ENCODE results near the gene MAP2K4.
"Not testable (repeated sequence)": the region's sequence is repeated elsewhere in the genome, so short reads cannot be mapped to it uniquely, and the experiment has no call there.

The MAP2K4 gene

DNA sequence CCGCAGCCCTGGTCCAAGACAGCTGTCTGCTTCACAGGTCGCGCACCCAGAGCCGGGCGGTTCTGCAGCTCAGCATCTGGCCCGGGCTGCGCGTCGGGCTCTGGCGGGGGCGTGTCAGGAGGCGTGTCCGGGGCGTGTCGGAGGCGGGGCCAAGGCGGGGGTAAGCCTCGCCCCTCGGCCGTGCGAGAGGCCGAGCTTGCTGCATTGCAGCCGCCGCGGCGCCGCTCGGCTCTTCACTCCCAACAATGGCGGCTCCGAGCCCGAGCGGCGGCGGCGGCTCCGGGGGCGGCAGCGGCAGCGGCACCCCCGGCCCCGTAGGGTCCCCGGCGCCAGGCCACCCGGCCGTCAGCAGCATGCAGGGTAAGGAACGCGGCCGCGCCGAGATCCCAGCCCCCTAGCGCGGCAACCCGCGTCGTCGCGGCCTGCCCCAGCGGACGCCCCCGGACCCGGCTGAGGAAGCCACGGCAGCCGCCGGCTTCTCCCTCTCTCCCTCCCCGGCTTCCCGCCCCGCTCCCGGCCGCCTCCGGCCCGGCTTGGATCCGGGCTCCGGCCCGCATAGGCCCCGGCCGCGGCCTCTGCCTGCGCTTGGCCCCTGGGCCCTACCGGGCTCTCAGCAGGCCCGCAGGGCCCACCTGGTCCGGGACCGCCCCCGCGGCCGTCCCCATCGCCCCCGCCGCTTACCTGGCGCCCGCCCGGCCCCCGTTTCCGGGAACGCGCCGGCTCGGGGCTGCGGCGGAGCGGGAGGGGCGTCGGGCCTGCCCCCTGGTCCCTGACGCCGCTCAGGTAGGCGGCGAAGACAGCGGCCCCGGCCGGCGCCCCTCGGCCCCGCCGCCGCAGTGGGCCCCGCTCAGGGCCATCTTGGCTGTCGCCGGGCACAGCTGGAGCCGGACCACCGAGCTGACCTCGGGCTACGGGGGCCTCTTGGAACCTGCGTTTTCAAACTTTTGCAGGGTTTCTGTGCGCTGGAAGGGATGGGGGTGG, at the start of gene MAP2K4:
MAP2K4 (plus strand) TSS at position 236 of the 981 bp plus-strand sequence; CDS start at position 246, 10 bp downstream.
- no peak for DNase-seq

DNA sequence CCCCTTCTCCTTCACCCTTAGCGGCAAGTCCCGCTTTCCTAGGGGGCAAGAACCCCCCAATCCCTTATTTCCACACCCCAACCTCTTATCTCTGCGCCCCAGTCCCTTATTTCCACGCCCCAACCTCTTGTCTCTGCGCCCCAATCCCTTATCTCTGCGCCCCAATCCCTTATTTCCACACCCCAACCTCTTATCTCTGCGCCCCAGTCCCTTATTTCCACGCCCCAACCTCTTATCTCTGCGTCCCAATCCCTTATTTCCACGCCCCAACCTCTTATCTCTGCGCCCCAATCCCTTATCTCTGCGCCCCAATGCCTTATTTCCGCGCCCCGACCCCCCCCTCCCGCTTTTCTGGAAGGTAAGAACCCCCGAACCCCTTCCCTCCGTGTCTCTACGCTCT, 47.9 kb upstream of the MAP2K4 start:
- not testable (repeated sequence) for DNase-seq

DNA sequence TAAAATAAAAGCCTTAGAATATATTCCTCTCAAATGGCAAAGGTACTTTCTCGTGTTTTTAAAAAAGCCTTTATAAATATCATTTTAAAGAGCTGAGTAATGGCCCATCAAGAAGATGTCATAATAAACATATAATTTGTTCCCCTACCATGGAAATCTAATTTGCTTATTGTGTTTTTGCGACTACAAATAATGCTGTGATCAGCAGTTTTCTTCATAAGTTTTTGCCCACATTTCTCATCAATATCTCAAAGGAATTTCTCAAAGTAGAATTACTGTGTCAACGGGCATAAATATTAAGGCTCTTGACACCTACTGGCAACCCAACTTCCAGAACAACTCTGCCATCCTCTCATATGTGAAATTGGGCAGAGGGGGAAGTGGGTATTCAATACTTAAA, 40.9 kb upstream of the MAP2K4 start:
- no peak for DNase-seq

DNA sequence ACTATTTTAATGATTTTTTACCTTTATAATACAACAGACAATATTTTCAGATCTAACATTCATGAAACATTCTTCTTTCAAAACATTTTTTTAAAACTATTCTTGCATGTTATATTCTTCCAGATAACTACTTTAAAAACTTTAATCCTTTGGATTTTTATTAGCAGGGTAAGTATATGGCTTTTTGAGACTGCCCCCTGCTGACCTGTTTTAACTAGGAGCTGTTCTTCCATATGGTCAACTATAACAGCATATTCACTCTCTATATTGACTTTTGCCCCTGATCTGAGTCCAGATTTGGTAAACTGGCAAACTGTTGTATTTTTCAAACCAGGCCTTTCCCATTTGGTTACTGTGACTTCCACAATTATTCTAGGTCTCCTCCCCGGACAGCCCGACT, 39.9 kb upstream of the MAP2K4 start:
- no peak for DNase-seq

DNA sequence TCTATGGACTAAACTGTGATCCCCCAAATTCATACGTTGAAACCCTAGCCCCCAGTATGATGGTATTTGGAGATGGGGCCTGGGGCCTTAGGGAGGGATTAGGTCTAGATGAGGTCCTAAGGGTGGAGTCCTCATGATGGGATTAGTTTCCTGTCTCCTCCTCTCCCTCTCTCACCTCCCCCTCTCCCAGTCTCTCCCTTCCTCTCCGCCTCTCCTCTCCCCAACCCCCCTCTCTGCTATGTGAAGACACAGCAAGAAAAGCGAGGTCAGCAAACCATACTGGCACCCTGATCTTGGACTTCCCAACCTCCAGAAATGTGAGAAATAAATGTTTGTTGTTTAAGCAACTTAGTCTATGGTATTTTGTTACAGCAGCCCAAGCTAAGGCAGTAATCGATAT, 38.8 kb upstream of the MAP2K4 start:
- DNase-seq: no peak

DNA sequence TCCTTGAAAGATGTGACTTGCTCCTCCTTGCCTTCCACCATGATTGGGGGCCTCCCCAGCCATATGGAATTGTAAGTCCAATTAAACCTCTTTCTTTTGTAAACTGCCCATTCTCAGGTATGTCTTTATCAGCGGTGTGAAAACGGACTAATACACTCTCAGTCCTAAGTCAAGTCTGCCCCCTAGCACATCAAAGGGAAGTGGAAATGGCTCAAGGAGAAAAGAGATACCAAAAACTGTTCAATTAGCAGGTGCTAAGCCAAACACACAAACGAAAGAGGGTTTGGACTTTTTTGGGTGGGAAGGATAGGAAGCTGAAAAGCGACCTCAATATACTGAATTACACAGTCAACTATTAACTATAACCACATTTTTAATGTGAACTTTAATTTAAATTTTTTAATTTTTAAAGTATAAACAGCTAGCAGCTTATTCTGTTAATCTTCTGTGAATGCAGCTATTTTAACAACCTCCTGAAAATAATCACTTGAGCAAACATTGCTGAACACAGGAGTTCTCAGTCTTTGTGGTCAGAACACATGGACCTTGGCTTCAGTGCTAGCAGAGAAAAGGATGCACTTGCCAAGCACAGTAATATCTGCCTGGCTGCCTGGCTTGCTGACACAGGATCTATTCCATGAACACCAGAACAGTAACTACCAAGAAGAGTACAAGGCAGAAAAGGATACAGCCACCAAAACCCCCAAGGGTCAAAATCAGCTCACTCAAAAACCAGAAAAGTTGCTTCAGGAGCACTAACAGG, 34.3 kb upstream of the MAP2K4 start:
- DNase-seq: no peak

DNA sequence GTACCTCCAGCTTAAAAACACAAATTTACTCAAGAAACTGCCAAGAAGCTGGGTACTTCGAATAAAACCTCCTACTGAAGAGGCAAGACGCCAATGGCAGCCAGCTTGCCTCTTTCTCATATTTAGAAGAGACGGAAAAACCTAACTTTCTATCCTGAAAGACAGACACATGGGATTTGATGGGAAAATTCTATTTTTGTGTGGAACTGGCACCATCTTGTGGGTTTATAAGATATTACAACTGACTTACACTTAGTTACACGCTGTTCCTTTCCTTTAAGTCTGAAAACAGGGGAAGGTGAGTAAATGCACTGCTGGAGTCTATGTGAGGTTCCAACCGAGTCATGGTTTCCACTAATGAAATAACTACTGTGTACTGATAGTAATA, 33.7 kb upstream of the MAP2K4 start:
- no peak for DNase-seq

DNA sequence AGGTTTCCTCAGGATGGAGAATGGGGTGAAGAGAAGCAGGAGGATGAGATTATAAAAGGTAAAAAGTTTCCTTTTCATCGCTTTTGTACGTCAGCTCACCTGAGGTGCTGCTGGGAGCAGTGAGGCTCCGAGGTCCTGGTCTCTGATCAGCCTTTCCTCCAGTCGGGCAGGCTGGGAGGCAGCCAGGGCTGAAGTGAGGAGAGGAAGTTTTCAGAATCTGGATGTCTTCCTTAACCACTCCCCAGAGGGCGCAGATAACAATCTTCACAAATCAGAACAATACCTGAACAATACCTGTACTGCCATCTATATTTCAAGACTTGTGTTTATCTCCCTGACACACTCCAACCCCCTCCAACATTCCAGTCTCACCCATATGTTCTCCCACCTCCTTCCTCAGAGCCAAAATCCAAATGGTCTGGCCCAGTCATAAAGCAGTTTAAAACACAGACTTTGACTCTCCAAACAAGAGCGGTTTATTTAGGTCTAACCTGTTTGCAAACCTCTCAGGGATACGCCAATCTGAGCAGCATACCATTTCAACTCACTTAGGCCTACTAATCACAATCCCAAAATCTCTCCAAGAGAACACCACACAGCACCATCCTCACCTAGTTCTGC, 30.2 kb upstream of the MAP2K4 start:
- DNase-seq: no peak

DNA sequence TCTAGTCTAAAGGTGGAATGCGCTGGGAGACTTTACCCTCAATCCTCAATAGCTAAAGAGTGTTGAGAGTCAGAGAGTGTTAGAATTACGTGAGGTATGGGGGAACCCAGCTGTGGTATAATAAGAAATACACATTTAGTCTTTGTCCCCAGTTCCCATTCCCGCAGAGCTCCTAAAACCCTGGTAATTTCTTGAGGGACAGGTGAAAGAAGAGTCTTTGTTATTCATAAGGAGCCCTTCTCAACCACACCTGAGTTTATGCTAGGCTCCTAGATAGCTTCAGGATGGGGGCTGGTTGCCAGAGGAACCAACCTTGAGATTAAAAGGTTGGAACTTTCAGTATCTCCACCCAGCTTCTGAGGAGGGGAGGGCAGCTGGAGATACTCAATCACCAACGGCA, 29.2 kb upstream of the MAP2K4 start:
- no peak for DNase-seq

DNA sequence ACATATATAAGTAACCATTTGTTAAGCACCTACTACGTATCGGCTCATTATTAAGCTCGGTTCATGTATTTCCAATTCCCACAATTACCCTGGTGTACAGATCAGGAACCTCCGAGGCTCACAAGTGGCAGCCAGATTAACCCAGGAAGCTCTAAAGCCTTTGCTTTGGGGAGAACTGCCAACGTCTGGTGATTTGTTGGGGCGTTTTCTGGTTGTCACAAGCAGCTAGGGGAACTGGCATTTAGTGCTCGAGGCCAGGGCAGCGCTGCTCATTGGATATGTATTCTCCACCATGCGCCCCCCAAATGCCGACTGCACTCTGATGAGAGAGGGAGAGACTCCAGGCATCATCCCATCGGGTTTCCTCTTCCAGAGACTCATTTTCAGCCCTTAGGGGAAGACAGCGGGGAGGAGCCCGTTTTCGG, 23.9 kb upstream of the MAP2K4 start:
- DNase-seq: no peak

DNA sequence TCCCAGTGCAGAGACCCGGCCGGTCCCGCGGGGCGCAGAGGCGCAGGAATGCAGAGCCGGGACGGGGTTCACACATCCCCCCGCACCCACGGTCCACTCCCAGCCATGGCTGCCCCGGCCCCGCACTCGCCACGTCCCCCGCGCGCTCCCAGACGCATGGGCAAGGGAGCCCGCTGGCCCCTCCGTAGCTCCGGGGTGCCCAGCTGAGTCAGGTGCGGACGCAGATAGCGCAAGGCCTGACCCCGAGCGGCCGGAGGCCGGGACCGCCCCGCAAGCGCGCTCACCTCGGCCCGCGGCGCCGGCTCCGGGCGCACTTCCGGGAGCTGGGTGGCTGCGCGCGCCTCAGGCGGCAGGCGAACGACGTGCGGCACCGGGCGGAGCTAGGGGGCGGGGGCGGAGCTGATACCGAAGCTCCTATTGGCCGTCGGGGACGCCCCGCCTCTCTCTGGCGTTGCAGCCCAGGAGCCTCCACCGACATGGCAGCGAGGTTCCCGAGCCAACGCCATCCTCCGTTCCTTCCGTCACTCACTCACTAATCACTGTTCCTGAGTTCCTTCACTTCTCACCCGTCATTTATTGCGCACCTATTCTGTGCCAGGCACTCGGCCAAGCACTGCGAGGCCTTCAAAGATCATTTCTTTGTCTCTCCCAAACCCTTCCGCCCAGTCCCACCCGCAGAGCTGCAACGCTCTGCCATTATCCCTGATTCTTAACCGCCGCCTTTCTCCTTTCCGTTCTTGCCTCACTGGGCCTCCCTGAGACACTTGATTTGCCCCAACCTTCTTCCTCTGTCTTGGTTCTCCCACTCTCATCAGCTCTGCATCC, 23.3 kb upstream of the MAP2K4 start, which contains the start of gene ZNF18:
ZNF18 (minus strand) TSS at position 329 of the 825 bp plus-strand sequence. CDS start 4,646 bp downstream, outside the sequence.
- peak; percentile 29 for DNase-seq

DNA sequence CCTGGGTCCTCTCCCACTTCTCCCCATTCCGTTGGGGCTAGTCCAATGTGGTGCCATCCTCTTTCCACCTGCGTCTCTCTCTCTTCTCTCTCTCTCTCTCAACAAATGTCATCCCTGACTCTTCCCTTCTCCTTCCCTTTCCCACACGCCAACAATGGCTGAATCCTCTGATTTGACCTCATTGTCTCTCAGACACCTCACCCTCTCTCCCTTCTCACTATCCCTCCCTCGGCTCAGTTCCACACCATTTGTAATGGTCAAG, 22.8 kb upstream of the MAP2K4 start:
- DNase-seq: no peak

DNA sequence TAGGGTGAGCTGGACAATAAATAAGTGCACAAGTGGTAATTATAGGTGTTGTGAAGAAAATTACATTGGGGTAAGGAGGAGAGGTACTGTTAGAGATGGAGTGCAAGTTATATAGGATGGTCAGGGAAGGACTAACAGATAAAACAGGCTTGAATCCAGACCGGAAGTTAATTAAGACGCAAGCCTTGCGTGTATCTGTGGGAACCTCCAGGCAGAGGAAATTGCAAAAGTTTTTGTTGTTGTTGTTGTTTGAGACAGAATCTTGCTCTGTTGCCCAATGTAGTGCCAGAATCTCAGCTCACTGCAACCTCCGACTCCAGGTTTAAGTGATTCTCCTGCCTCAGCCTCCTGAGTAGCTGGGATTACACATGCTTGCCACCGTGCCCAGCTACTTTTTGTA, 21.0 kb upstream of the MAP2K4 start:
- no peak for DNase-seq

DNA sequence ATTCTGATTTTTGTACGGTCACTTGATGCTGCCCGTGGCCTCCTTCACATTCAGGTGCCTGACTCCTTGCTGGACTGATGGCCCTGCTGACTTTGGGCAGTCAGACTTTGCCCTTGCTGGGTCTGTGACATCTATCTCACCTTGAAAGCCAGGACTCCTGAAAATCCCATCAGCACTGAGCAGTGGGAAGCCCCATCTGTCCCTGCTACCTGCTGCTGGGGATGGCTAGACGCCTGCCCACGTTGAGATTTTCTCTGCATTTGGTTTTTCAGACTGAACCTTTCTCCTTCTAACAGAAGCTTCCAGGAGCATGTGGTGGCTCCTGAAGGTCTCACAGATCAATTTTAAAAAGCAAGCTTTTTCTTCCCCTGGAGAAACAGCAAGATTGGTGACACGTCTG, 13.2 kb upstream of the MAP2K4 start:
- DNase-seq: no peak

DNA sequence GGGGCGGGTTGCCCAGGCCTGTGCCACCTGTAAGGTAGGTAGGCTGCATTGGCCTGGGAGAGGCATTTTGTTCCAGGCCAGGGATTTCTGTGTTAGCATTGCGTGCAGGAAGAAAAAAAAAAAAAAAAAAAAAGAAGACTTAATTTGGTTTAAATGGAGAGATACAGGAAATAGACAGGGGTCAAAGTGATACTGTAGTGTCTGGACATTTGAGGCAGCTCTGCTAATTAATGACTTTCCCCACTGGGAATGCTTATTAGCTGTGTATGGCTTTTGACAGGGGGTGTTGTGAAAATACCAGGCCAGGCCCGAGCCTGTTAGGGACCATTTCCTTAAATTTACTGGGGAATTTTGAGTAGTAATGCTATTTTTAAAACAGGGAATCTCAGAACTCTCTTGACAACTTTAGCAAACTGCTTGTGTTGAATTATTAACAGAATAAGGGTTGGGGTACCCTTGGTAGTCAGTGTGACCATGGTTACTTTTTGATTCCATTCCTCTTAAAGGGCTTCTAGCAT, 1.0 kb downstream of the MAP2K4 start:
- DNase-seq: no peak

DNA sequence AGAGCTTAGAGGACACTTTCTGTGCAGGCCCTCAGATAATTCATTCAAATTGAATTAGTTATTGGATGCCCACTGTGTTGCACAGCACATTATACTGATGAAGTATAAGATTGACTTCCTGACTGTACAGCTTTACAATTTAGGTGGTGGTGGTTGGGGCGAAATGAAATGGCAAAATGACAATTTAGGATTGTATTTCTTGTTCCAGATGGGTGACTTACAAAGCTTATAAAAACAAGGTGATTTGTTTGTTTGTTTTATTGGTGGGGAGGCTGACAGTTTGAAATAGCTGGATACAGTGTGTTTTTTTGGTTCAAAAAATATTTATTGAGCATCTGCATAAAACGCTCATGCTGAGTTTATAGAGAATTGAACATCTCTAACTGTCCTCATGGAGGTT, 1.6 kb downstream of the MAP2K4 start:
- no peak for DNase-seq

DNA sequence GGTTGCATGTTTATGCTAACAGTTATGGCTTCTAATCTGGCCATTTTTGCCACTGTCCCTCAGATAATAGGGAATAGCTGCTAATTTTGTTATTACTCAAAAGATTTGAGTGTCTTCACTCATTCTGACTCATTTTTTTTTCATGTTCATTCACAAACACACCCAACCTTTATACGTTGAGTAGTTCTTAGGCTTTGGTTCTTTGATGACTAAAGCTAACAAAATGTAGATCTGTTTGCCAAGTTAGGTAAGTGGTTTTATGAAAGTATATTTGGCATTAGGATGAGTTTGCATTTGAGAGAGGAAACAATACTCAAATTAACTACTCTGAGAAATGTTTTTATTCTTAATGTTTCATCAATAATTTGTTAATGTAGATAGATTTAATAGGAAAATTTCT, 3.6 kb downstream of the MAP2K4 start:
- DNase-seq: no peak

DNA sequence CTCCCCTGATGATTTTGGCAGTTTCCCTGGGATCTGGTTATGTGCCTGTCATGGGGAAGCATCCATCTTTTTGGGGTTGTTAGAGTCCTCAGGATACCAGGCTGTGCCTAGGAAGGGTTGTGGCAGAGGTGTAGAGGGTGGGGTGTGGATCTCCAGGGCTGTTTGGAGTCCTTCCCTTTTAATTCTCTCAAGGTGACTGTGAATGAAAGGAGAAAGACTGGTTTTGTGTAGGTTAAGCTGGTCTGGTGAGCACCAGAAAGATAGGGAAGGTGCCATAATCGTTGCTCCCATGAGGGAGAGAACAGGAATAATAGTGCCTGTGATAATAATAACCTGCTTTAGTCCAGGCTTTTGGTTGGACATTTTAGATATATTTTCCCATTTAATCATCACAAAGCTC, 7.0 kb downstream of the MAP2K4 start:
- no peak for DNase-seq

DNA sequence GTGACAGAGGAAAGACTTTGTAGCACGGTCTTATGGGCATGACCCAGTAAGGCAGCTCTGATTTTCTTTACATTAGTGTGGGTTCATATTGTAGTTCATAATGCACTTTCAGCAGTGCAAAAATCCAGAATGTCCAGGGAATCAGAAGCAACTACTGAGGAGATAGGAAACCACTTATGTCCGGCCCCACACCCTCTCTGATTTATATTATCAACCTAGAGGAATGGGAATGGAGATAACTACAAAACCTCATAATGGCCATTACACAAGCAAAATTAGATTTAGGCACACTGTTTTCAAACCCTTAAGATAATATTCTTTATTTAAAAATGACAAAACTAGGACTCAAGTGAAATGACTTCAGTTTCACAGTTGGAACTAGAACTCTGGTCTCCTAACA, 7.9 kb downstream of the MAP2K4 start:
- DNase-seq: no peak

DNA sequence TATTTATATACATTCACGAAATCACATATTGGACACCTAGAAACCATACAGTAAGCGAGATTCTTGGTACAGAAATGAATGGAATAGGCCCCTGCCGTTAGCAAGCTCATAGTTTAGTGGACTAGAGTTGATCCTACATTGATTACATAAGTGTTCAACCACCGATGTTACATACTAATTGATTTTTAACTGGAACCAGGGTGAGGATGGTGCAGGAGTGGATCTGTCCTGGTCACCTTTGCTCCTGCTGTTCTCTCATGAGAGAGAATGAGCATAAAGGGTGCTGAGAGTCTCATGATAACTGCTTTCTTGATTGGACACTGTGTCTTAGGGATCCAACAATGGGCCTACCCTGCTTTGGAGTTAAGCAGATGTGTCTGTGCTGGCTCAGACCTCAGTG, 13.9 kb downstream of the MAP2K4 start:
- no peak for DNase-seq

DNA sequence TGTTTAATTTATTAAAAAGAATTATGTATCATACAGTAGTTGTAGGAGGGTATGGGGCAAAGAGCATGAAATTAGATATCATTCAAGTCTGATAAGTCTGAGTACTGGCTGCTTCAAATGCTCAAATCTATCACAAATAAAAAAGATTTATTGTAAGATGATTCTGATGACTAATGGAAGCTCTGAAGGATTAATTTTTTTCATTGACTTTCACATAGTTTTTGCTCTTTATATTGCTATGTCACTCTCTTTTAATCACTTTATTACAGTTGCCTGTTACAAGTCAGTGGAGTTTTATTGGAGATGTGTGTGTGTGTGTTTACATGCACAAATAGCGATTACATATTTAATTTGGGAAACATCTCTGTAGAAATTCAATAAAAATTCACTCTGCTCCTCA, 15.0 kb downstream of the MAP2K4 start:
- DNase-seq: no peak

DNA sequence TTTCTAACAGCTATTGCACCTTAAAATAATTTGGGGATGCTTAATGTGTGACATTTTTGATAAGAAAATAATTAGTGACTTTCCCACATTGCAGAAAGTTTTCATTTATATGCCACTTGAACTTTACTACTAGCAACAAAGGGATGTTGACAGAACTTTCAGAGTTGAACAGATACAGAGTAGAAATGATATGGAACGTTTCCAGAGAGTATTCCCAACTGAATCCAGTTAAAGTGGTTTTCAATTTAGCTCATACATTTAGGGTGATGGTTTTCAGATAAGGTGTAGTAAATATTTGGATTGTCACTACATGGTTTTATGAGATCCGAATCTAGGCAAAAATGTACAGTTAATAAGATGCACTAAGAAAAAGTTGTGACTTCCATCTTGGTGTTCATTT, 17.3 kb downstream of the MAP2K4 start:
- DNase-seq: no peak

DNA sequence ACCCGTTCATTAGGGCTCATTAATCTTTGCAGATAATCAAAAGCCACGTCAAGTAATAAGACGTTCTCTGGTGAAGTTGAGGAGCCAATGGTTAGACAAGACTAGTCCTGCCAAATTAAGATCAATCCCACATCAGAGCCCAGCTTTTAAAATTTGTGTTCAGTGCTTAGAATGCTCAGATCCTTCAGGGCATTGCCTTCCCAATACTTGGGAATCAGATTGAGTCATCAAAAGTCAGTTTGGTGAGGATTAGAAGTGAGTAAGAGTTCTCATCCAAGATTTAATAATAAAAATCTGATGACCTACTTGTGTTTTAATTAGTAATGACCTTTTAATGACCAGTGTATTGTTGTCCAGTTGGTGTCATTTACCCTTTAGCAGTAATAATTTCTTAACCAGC, 19.8 kb downstream of the MAP2K4 start:
- no peak for DNase-seq
